SK-N-SH (cell line): Measurements from ENCODE around the gene PFKFB1. TPM values are rescaled to one million over a fixed set of nuclear protein-coding genes. Genes with fewer than 3 reads are reported as not detected.

Experiments used
- CTCF ChIA-PET: fragments of 300-600, 350-600 bp; formaldehyde crosslinking; extraction: SDS; loops from one replicate; lab custom pipeline; 2021; lab: Yijun Ruan, JAX
- POLR2A ChIA-PET: fragments of 350-600 bp; sonication (Branson Sonifier 250); formaldehyde crosslinking; extraction: SDS; loops from one replicate; lab custom pipeline; 2020; ENCODE audit warnings: antibody characterized with exemption, inconsistent platforms; lab: Yijun Ruan, JAX
- DNase-seq: peaks from one replicate; pipeline ENCODE4 v3.0.0; 2012
- H2AFZ ChIP-seq: fragments of 200-600 bp; sonication (generic); 2 replicates; pipeline ENCODE4 v1.8.1; 2016; ENCODE audit warnings: antibody characterized with exemption, mild to moderate bottlenecking, low read depth
- H3F3A ChIP-seq: fragments of 200-600 bp; sonication (generic); replicated peaks from 2 replicates; pipeline ENCODE3; 2016; ENCODE audit warnings: antibody characterized with exemption, mild to moderate bottlenecking; ENCODE audit not compliant: insufficient read depth
- H3K27ac ChIP-seq, 2 experiments: fragments of 200-500 bp in 1 of 2; fragments of 200-600 bp in 1 of 2; sonication (Bioruptor generic) in 1 of 2; sonication (generic), shearing (Covaris generic) in 1 of 2; 2 replicates each; pipeline versions ENCODE4 v1.5.1 to v1.6.1; 2014 to 2016; ENCODE audit warnings: low read depth in 2 of 2, inconsistent platforms in 1 of 2, low read length in 1 of 2, mild to moderate bottlenecking in 1 of 2, mixed read lengths in 1 of 2
- H3K27me3 ChIP-seq: fragments of 200-600 bp; sonication (generic), shearing (Covaris generic); 2 replicates; pipeline ENCODE4 v1.6.1; 2016; ENCODE audit warnings: mixed run types; ENCODE audit not compliant: insufficient read depth
- H3K36me3 ChIP-seq, 2 experiments: fragments of 200-500 bp in 1 of 2; fragments of 200-600 bp in 1 of 2; sonication (Bioruptor generic) in 1 of 2; sonication (generic) in 1 of 2; replicated peaks in 1 of 2; 2 replicates each; pipeline versions ENCODE3 to v1.5.1; 2014 to 2016; ENCODE audit warnings: low read length in 1 of 2, mild to moderate bottlenecking in 1 of 2; ENCODE audit not compliant: insufficient read depth in 2 of 2, control insufficient read depth in 1 of 2
- H3K4me1 ChIP-seq, 2 experiments: fragments of 200-500 bp in 1 of 2; fragments of 200-600 bp in 1 of 2; sonication (Bioruptor generic) in 1 of 2; sonication (generic), shearing (Covaris generic) in 1 of 2; 2 replicates each; pipeline versions ENCODE4 v1.5.1 to v1.6.1; 2014 to 2016; ENCODE audit warnings: low read depth in 1 of 2, low read length in 1 of 2, mixed run types in 1 of 2; ENCODE audit not compliant: insufficient read depth in 2 of 2, control insufficient read depth in 1 of 2
- H3K4me2 ChIP-seq: fragments of 200-600 bp; sonication (generic), shearing (Covaris generic); 2 replicates; pipeline ENCODE4 v1.6.1; 2017; ENCODE audit warnings: mixed run types
- H3K4me3 ChIP-seq, 2 experiments: fragments of 200-500 bp in 1 of 2; fragments of 200-600 bp in 1 of 2; sonication (Bioruptor generic) in 1 of 2; sonication (generic), shearing (Covaris generic) in 1 of 2; 2 replicates each; pipeline versions ENCODE4 v1.5.1 to v1.8.1; 2014 to 2016; ENCODE audit warnings: low read depth in 2 of 2, inconsistent platforms in 1 of 2, low read length in 1 of 2, mild to moderate bottlenecking in 1 of 2, mixed read lengths in 1 of 2, moderate library complexity in 1 of 2
- H3K79me2 ChIP-seq: fragments of 200-600 bp; sonication (generic); 2 replicates; pipeline ENCODE4 v1.8.1; 2017; ENCODE audit warnings: mild to moderate bottlenecking; ENCODE audit not compliant: insufficient read depth
- H3K9ac ChIP-seq: fragments of 200-600 bp; sonication (generic); 2 replicates; pipeline ENCODE4 v1.6.1; 2017; ENCODE audit warnings: mixed run types
- H3K9me2 ChIP-seq: fragments of 200-600 bp; sonication (generic); 2 replicates; pipeline ENCODE4 v1.6.1; 2017; ENCODE audit warnings: mixed run types
- H3K9me3 ChIP-seq: fragments of 200-600 bp; sonication (generic); 2 replicates; pipeline ENCODE4 v1.6.1; 2017; ENCODE audit warnings: mixed run types, mild to moderate bottlenecking, moderate library complexity
- H4K20me1 ChIP-seq: fragments of 200-600 bp; sonication (generic); 2 replicates; pipeline ENCODE4 v1.6.1; 2017; ENCODE audit warnings: mild to moderate bottlenecking, mixed run types; ENCODE audit not compliant: insufficient read depth
- EZH2phosphoT487 ChIP-seq: fragments of 200-600 bp; sonication (generic); IDR thresholded peaks from 2 replicates; pipeline ENCODE4 v1.6.1; 2017; ENCODE audit warnings: low read depth, mixed run types, mild to moderate bottlenecking, antibody characterized with exemption, moderate library complexity, borderline replicate concordance
- FOSL2 ChIP-seq: IDR thresholded peaks from 2 replicates; pipeline ENCODE4 v1.4.0; 2012; ENCODE audit warnings: low read depth, mild to moderate bottlenecking, moderate library complexity, borderline replicate concordance
- FOXM1 ChIP-seq: IDR thresholded peaks from 2 replicates; pipeline ENCODE4 v1.4.0; 2012; ENCODE audit warnings: low read depth, mild to moderate bottlenecking
- JUND ChIP-seq: IDR thresholded peaks from 2 replicates; pipeline ENCODE4 v1.4.0; 2012
- MEF2A ChIP-seq: IDR thresholded peaks from 2 replicates; pipeline ENCODE4 v1.4.0; 2012; ENCODE audit warnings: low read depth, borderline replicate concordance
- MXI1 ChIP-seq: IDR thresholded peaks from 2 replicates; pipeline ENCODE4 v1.6.1; 2012; ENCODE audit warnings: mild to moderate bottlenecking, low read depth, low read length, improper control_type of control experiment
- NFIC ChIP-seq: IDR thresholded peaks from 2 replicates; pipeline ENCODE4 v1.4.0; 2012; ENCODE audit warnings: borderline replicate concordance
- NRF1 ChIP-seq: IDR thresholded peaks from 2 replicates; pipeline ENCODE4 v1.6.1; 2012; ENCODE audit warnings: low read depth, mild to moderate bottlenecking, low read length
- RAD21 ChIP-seq: IDR thresholded peaks from 2 replicates; pipeline ENCODE4 v1.6.1; 2012; ENCODE audit warnings: mild to moderate bottlenecking, low read length
- RCOR1 ChIP-seq: fragments of 150-350 bp; IDR thresholded peaks from 2 replicates; pipeline ENCODE4 v1.6.1; 2017; ENCODE audit warnings: antibody characterized with exemption, low read length
- RFX5 ChIP-seq: IDR thresholded peaks from 2 replicates; pipeline ENCODE4 v1.6.1; 2012; ENCODE audit warnings: mild to moderate bottlenecking, improper control_type of control experiment, low read length
- RXRA ChIP-seq: IDR thresholded peaks from 2 replicates; pipeline ENCODE4 v1.4.0; 2012; ENCODE audit warnings: low read depth, mild to moderate bottlenecking, borderline replicate concordance
- SMC3 ChIP-seq: IDR thresholded peaks from 2 replicates; pipeline ENCODE4 v1.6.1; 2012; ENCODE audit warnings: low read depth, low read length, improper control_type of control experiment
- TAF1 ChIP-seq: IDR thresholded peaks from 2 replicates; pipeline ENCODE4 v1.6.1; 2012; ENCODE audit warnings: low read depth, mild to moderate bottlenecking, low read length, moderate library complexity, borderline replicate concordance
- WGBS: methylation state at CpG from one replicate; pipeline ENCODE4 v1.1.6; 2017; ENCODE audit warnings: low lambda C conversion rate; 5-methylcytosine and 5-hydroxymethylcytosine counted together
- polyA plus RNA-seq, 3 experiments: library from polyadenylated mRNA; depleted of rRNA; stranded (reverse); fragments of >200 nt; gene quantifications; 2 replicates each; pipeline ENCODE4 v1.2.3, GENCODE V29; 2012
- TF ChIP-seq, protein P1 (sequence below): IDR thresholded peaks from 2 replicates; pipeline ENCODE4; 2012
- TF ChIP-seq, protein P2 (sequence below): IDR thresholded peaks from 2 replicates; pipeline ENCODE4 v1.4.0; 2012; ENCODE audit warnings: low read depth

PFKFB1 gene
- polyA plus RNA-seq, 1 of the 3 experiments (the other 2 are of a cell fraction): 0.12 TPM

DNA sequence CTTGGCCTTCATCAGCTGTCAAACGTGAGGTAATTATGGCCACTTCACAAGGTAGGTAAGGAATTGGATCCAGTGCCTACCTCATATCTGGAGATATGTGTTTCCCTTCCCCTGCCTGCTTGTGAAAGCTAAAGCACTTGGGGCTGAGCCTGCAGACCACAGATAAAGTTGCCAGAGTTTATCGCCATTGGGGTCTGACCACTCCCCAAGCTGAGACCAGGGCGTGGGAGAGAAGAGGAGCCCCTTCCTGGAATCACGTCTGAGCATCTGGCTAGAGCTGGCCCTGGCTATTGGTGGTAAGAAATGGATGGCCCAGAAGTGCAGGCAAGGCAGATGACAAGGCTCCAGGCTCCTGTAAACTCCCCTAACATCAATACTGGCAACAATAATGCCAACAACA is 34.1 kb upstream of the PFKFB1 start:
- Histone ChIP-seq H3F3A (no peaks in the 10 kb centered on the region), H3K27ac (no peak overlapping the region), H3K9ac (no peak overlapping the region), H3K79me2 (no peaks in the 10 kb centered on the region)
- no peak for TF ChIP-seq EZH2phosphoT487
- TF ChIP-seq NFIC: no peak
- no peak for TF ChIP-seq MXI1
- TF ChIP-seq, protein P1, sequence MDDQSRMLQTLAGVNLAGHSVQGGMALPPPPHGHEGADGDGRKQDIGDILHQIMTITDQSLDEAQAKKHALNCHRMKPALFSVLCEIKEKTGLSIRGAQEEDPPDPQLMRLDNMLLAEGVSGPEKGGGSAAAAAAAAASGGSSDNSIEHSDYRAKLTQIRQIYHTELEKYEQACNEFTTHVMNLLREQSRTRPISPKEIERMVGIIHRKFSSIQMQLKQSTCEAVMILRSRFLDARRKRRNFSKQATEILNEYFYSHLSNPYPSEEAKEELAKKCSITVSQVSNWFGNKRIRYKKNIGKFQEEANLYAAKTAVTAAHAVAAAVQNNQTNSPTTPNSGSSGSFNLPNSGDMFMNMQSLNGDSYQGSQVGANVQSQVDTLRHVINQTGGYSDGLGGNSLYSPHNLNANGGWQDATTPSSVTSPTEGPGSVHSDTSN: no peak
- TF ChIP-seq MEF2A: no peak
- TF ChIP-seq JUND: no peak
- TF ChIP-seq, all 33 proteins: peak for 0
- Histone ChIP-seq H4K20me1 (no peaks in the 10 kb centered on the region), H3K4me2 (no peak overlapping the region), H2AFZ (no peak overlapping the region), H3K4me1 (no peaks in the 10 kb centered on the region), H3K4me3 (no peak overlapping the region), H3K36me3 (no peaks in the 10 kb centered on the region), H3K9me3 (no peaks in the 10 kb centered on the region), H3K27me3 (peaks cover 4% of the 10 kb centered on the region; the same call in 1 of the 2 replicates), H3K9me2 (no peaks in the 10 kb centered on the region)
- 17% methylated on average over 3 of the region's 4 CpGs for WGBS
- ChIA-PET POLR2A (no interaction called here), CTCF (interaction anchor here (1.3 kb wide), 1 partner anchor 29 kb away, joined by 4 read pairs; no protein-coding TSS in a partner anchor)
- DNase-seq: no peak

DNA sequence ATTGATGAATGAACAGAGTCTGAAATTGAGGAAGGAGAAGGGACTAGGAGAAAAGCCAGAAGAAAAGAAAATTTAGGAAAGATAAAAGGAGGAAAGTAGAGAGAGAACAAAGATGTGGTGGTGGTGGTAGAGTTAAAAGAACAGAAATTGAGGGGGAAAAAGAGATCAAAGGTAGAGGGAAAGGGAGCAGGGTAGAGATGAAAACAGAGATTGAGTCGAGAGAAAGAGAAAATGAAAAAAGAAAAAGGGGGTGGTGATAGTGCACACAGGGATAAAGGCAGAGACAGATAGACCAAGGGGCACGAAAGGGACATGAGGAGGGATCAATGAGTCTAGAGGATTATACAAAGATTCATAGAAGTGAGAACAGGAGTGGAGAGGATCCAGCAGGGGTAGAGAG is 32.9 kb upstream of the PFKFB1 start:
- H3K79me2 ChIP-seq: no peaks in the 10 kb centered on the region
- H3K9ac ChIP-seq: no peak overlapping the region
- H4K20me1 ChIP-seq: no peaks in the 10 kb centered on the region
- CTCF ChIA-PET: no interaction called here
- H3K4me2 ChIP-seq: no peak overlapping the region
- H3K9me3 ChIP-seq: no peaks in the 10 kb centered on the region
- no peaks in the 10 kb centered on the region for H3F3A ChIP-seq
- peaks cover 4% of the 10 kb centered on the region; the same call in 1 of the 2 replicates for H3K27me3 ChIP-seq
- POLR2A ChIA-PET: no interaction called here
- H3K27ac ChIP-seq: no peak overlapping the region
- TF ChIP-seq MXI1 (no peak), EZH2phosphoT487 (no peak)
- no peaks in the 10 kb centered on the region for H3K4me1 ChIP-seq
- H3K4me3 ChIP-seq: no peak overlapping the region
- no peak for DNase-seq
- no peaks in the 10 kb centered on the region for H3K36me3 ChIP-seq
- no peak overlapping the region for H2AFZ ChIP-seq
- no peaks in the 10 kb centered on the region for H3K9me2 ChIP-seq
- WGBS: 3% methylated on average over 2 of the region's 2 CpGs

DNA sequence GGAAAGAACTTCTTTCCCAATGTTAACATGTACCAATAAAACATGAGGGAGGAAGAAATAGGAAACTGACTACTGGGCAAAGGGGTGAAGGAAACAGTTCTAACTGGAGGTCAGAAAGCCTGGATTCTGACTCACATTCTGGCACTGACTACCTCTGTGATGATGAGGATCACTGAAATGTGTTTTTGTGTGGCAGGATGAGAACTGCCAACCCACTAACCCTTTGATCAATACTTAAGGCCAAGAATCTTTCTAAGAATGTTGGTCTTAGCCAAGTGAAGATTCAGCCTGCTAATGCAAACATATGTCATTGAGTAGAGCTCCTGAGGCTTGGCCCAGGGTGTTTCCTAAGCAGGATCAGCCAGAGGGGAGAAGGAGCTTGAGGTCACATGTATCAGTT is 32.2 kb upstream of the PFKFB1 start:
- Histone ChIP-seq H3K9me2 (no peaks in the 10 kb centered on the region), H3K27ac (no peak overlapping the region), H2AFZ (no peak overlapping the region), H3K4me2 (no peak overlapping the region), H3K79me2 (no peaks in the 10 kb centered on the region), H3K9ac (no peak overlapping the region), H4K20me1 (no peaks in the 10 kb centered on the region), H3K27me3 (peaks cover 4% of the 10 kb centered on the region; the same call in 1 of the 2 replicates), H3K4me3 (no peak overlapping the region), H3K4me1 (no peaks in the 10 kb centered on the region), H3K9me3 (no peaks in the 10 kb centered on the region), H3F3A (no peaks in the 10 kb centered on the region), H3K36me3 (no peaks in the 10 kb centered on the region)
- ChIA-PET POLR2A (no interaction called here), CTCF (no interaction called here)
- DNase-seq: no peak
- TF ChIP-seq, protein P2, sequence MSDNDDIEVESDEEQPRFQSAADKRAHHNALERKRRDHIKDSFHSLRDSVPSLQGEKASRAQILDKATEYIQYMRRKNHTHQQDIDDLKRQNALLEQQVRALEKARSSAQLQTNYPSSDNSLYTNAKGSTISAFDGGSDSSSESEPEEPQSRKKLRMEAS: no peak
- TF ChIP-seq TAF1 (no peak), RFX5 (no peak), RCOR1 (no peak), RAD21 (no peak), EZH2phosphoT487 (no peak), SMC3 (no peak), NFIC (no peak), FOSL2 (no peak), RXRA (no peak), NRF1 (no peak), FOXM1 (no peak)
